Sigmoid colon (tissue), 4 donors: Measurements from ENCODE around the gene SNTN.

Experiments used
- EP300 ChIP-seq, 4 donors: sonication (generic); formaldehyde crosslinking; IDR thresholded peaks; one replicate each; pipeline ENCODE4 v1.6.1; 2017; ENCODE audit warnings: antibody characterized with exemption in 4 of 4
- POLR2A ChIP-seq, 2 donors: fragments of 450-650 bp; IDR thresholded peaks; one replicate each; pipeline ENCODE4 v1.6.1; 2016; ENCODE audit warnings: antibody characterized with exemption in 2 of 2, mild to moderate bottlenecking in 2 of 2, moderate library complexity in 2 of 2

DNA sequence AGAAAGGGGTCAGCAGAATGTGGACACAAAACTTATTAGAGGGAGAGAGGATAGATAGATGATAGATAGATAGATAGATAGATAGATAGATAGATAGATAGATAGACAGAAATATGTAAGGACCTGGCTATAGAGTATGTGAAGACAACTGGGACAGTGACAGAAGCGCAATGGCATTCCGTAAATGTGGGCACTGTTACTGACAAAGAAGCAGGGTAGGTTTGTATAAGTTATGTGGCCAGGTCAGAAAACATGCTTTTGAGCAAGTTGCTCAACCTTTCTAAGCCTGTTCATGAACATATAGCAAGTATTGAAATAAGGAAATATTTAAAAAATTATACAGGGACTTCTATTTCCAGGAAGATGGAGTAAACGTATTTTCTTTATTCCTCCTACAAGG lies 17.3 kb upstream of the SNTN start:
- TF ChIP-seq EP300 (IDR thresholded peaks at IDR 0.05) = no peak
- no peak for TF ChIP-seq POLR2A (IDR thresholded peaks at IDR 0.05)
